B cell (primary cell): ENCODE measurements around the gene PUS7.
"Not testable (repeated sequence)": the region's sequence is repeated elsewhere in the genome, so short reads cannot be mapped to it uniquely, and the experiment has no call there.

Experiments
- EZH2 ChIP-seq: IDR thresholded peaks from 2 replicates; pipeline ENCODE4 v1.6.1; 2012; ENCODE audit warnings: borderline replicate concordance, low read depth, mild to moderate bottlenecking, moderate library complexity, low read length; ENCODE audit not compliant: insufficient read depth, poor library complexity, severe bottlenecking
- TF ChIP-seq, protein P1 (sequence below): fragments of 200-600 bp; IDR thresholded peaks from one replicate; pipeline ENCODE4 v1.8.0; 2022; ENCODE audit warnings: antibody characterized with exemption, mild to moderate bottlenecking

DNA sequence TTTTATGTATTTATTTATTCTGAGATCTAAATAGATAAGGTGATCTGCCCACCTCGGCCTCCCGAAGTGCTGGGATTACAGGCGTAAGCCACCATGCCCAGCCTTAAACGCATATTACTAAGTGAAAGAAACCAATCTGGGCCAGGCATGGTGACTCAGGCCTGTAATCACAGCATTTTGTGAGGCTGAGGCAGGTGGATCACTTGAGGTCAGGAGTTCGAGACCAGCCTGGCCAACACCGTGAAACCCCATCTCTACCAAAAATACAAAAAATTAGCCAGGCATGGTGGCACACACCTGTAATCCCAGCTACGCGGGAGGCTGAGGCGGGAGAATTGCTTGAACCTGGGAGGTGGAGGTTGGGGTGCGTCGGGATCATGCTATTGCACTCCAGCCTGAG, 2.4 kb upstream of the PUS7 start:
- TF ChIP-seq, protein P1, sequence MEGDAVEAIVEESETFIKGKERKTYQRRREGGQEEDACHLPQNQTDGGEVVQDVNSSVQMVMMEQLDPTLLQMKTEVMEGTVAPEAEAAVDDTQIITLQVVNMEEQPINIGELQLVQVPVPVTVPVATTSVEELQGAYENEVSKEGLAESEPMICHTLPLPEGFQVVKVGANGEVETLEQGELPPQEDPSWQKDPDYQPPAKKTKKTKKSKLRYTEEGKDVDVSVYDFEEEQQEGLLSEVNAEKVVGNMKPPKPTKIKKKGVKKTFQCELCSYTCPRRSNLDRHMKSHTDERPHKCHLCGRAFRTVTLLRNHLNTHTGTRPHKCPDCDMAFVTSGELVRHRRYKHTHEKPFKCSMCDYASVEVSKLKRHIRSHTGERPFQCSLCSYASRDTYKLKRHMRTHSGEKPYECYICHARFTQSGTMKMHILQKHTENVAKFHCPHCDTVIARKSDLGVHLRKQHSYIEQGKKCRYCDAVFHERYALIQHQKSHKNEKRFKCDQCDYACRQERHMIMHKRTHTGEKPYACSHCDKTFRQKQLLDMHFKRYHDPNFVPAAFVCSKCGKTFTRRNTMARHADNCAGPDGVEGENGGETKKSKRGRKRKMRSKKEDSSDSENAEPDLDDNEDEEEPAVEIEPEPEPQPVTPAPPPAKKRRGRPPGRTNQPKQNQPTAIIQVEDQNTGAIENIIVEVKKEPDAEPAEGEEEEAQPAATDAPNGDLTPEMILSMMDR: not testable (repeated sequence)
- TF ChIP-seq EZH2: not testable (repeated sequence)
